HEK293T (cell line): ENCODE measurements around the gene CDH12.

Experiments
- BHLHE40 ChIP-seq: fragments of 450-650 bp; IDR thresholded peaks from 2 replicates; pipeline ENCODE4 v1.6.1; 2016; ENCODE audit warnings: mild to moderate bottlenecking, moderate library complexity, borderline replicate concordance
- CTBP1 ChIP-seq: fragments of 450-650 bp; IDR thresholded peaks from 2 replicates; pipeline ENCODE4 v1.6.1; 2016; ENCODE audit warnings: borderline replicate concordance
- ELF4 ChIP-seq: fragments of 450-650 bp; IDR thresholded peaks from 2 replicates; pipeline ENCODE4 v1.6.1; 2017; ENCODE audit warnings: antibody characterized with exemption
- FOXA1 ChIP-seq: fragments of 450-650 bp; IDR thresholded peaks from 2 replicates; pipeline ENCODE4 v1.6.1; 2016; ENCODE audit warnings: mild to moderate bottlenecking
- FOXK2 ChIP-seq: fragments of 450-650 bp; IDR thresholded peaks from 2 replicates; pipeline ENCODE4 v1.6.1; 2016; ENCODE audit warnings: mild to moderate bottlenecking
- FOXM1 ChIP-seq: fragments of 450-650 bp; IDR thresholded peaks from 2 replicates; pipeline ENCODE4 v1.6.1; 2017; ENCODE audit warnings: mild to moderate bottlenecking, borderline replicate concordance
- HDGF ChIP-seq: fragments of 450-650 bp; IDR thresholded peaks from 2 replicates; pipeline ENCODE4 v1.6.1; 2017; ENCODE audit warnings: antibody characterized with exemption, borderline replicate concordance
- LEF1 ChIP-seq: fragments of 450-650 bp; IDR thresholded peaks from 2 replicates; pipeline ENCODE4 v1.6.1; 2017; ENCODE audit warnings: mild to moderate bottlenecking, borderline replicate concordance
- NFRKB ChIP-seq: fragments of 450-650 bp; IDR thresholded peaks from 2 replicates; pipeline ENCODE4 v1.6.1; 2016; ENCODE audit warnings: mild to moderate bottlenecking, moderate library complexity
- PKNOX1 ChIP-seq: fragments of 450-650 bp; IDR thresholded peaks from 2 replicates; pipeline ENCODE4 v1.6.1; 2016
- SP1 ChIP-seq: fragments of 450-650 bp; IDR thresholded peaks from 2 replicates; pipeline ENCODE4 v1.6.1; 2017
- SUZ12 ChIP-seq: fragments of 450-650 bp; IDR thresholded peaks from 2 replicates; pipeline ENCODE4 v1.6.1; 2016; ENCODE audit warnings: mild to moderate bottlenecking
- TARDBP ChIP-seq: fragments of 450-650 bp; IDR thresholded peaks from 2 replicates; pipeline ENCODE4 v1.6.1; 2016
- ZNF384 ChIP-seq: fragments of 450-650 bp; IDR thresholded peaks from 2 replicates; pipeline ENCODE4 v1.6.1; 2016

DNA sequence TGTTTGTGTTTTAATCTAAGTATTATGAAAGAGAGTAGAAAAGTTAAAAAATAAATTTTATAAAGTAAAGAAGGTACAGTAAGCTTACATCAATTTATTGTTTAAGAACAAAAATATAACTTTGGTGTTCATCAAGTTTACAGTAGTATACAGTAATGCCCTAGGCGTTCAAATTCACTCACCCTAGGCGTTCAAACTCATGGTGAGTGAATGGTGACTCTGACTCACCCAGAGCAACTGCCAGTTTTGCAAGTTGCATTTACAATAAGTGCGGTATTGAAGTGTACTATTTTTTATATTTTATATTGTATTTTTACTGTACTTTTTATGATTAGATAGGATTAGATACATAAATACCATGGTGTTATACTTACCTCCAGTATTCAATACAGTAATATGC lies 421.3 kb downstream of the CDH12 start:
- no peak for TF ChIP-seq BHLHE40
- no peak for TF ChIP-seq LEF1
- TF ChIP-seq HDGF = no peak
- no peak for TF ChIP-seq NFRKB
- TF ChIP-seq ELF4 = no peak
- TF ChIP-seq FOXA1 = no peak
- no peak for TF ChIP-seq SUZ12
- TF ChIP-seq TARDBP = no peak
- TF ChIP-seq CTBP1 = no peak
- no peak for TF ChIP-seq FOXM1
- no peak for TF ChIP-seq SP1
- no peak for TF ChIP-seq ZNF384
- no peak for TF ChIP-seq PKNOX1
- TF ChIP-seq FOXK2 = no peak
